ENCODE results near the gene VIM.
"Not testable (repeated sequence)": the region's sequence is repeated elsewhere in the genome, so short reads cannot be mapped to it uniquely, and the experiment has no call there.

DNA sequence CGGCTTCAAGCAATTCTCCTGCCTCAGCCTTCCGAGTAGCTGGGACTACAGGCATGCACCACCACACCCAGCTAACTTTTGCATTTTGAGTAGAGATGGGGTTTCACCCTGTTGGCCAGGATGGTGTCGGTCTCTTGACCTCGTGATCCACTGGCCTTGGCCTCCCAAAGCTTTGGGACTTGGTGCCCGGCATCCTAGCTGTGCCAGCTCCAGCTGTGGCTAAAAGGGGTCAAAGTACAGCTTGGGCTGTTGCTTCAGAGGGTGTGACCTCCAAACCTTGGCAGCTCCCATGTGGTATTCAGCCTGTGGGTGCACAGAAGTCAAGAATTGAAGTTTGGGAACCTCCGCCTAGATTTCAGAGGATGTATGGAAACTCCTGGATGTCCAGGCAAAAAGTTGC is 38.5 kb downstream of the VIM start:
- TF ChIP-seq, protein P1, sequence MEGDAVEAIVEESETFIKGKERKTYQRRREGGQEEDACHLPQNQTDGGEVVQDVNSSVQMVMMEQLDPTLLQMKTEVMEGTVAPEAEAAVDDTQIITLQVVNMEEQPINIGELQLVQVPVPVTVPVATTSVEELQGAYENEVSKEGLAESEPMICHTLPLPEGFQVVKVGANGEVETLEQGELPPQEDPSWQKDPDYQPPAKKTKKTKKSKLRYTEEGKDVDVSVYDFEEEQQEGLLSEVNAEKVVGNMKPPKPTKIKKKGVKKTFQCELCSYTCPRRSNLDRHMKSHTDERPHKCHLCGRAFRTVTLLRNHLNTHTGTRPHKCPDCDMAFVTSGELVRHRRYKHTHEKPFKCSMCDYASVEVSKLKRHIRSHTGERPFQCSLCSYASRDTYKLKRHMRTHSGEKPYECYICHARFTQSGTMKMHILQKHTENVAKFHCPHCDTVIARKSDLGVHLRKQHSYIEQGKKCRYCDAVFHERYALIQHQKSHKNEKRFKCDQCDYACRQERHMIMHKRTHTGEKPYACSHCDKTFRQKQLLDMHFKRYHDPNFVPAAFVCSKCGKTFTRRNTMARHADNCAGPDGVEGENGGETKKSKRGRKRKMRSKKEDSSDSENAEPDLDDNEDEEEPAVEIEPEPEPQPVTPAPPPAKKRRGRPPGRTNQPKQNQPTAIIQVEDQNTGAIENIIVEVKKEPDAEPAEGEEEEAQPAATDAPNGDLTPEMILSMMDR (IDR thresholded peaks at IDR 0.05), result not testable (repeated sequence)
- not testable (repeated sequence) for TF ChIP-seq POLR2A (IDR thresholded peaks at IDR 0.05)

Data from adrenal gland (tissue), 5 donors.